K562 (cell line): ENCODE measurements around the gene MSS51. TPM values are rescaled to one million over a fixed set of nuclear protein-coding genes. Genes with fewer than 3 reads are reported as not detected.
A peak's percentile ranks its signal among the peaks of the same experiment; 100 is the strongest.

ENCODE experiments used
- BDP1 ChIP-seq: IDR thresholded peaks from 3 replicates; pipeline ENCODE4 v1.6.1; 2011; ENCODE audit not compliant: insufficient read length, insufficient read depth
- FOS ChIP-seq: IDR thresholded peaks from 3 replicates; pipeline ENCODE4 v1.6.1; 2011; ENCODE audit not compliant: insufficient read length; ENCODE audit errors: extremely low read depth
- HDAC3 ChIP-seq: fragments of 450-650 bp; IDR thresholded peaks from 2 replicates; pipeline ENCODE4 v1.6.1; 2018; ENCODE audit warnings: borderline replicate concordance, mild to moderate bottlenecking, moderate library complexity; ENCODE audit not compliant: partially characterized antibody
- NCOA6 ChIP-seq: fragments of 450-650 bp; IDR thresholded peaks from 2 replicates; pipeline ENCODE4 v1.6.1; 2017; ENCODE audit warnings: mild to moderate bottlenecking
- NR2C1 ChIP-seq, 2 experiments: fragments of 450-650 bp; IDR thresholded peaks; 2 replicates each; pipeline ENCODE4 v1.6.1; 2017; ENCODE audit warnings: mild to moderate bottlenecking in 2 of 2, antibody characterized with exemption in 1 of 2, inconsistent platforms in 1 of 2, missing compliant biosample characterization in 1 of 2, missing genetic modification characterization in 1 of 2
- RAD21 ChIP-seq, 2 experiments: fragments of 250-450 bp in 1 of 2; fragments of 450-650 bp in 1 of 2; sonication (Bioruptor Pico) in 1 of 2; formaldehyde crosslinking in 1 of 2; IDR thresholded peaks in 1 of 2; conservative IDR thresholded peaks in 1 of 2; 2 replicates each; pipeline versions ENCODE4 v1.4.0 to v1.8.0; 2020 to 2022; ENCODE audit warnings: mild to moderate bottlenecking in 2 of 2, moderate library complexity in 1 of 2
- polyA plus RNA-seq, 8 experiments: library from polyadenylated mRNA; depleted of rRNA in 4 of 8; stranded (reverse) in 5 of 8; unstranded in 3 of 8; fragments of >200 nt; fragmentation: Nextera tagmentation in 2 of 8; fragmentation: Illumina TruSeq in 1 of 8; extraction: Ambion mirVana in 2 of 8; extraction: Trizol in 1 of 8; gene quantifications; 2 replicates each; pipeline versions ENCODE4 v1.2.1 to v1.2.3, GENCODE V29; 2011 to 2014; ENCODE audit warnings: inconsistent platforms in 1 of 8, missing spikeins in 1 of 8
- total RNA-seq, 7 experiments: library from RNA; depleted of rRNA in 6 of 7; stranded (reverse); fragments of >200 nt in 6 of 7; fragmentation: Illumina TruSeq in 2 of 7; extraction: Trizol in 2 of 7; gene quantifications; 2 replicates each; pipeline versions ENCODE4 v1.2.1 to v1.2.3, GENCODE V29; 2011 to 2021; ENCODE audit warnings: low replicate concordance in 1 of 7
- TF ChIP-seq, protein P1 (sequence below): fragments of 450-650 bp; IDR thresholded peaks from 2 replicates; pipeline ENCODE4 v1.6.1; 2016; ENCODE audit warnings: antibody characterized with exemption
- TF ChIP-seq, protein P2 (sequence below): fragments of 450-650 bp; formaldehyde crosslinking; IDR thresholded peaks from 2 replicates; pipeline ENCODE4 v1.4.0; 2022; ENCODE audit warnings: missing genetic modification characterization
- TF ChIP-seq, protein P3 (sequence below): fragments of 450-650 bp; IDR thresholded peaks from 2 replicates; pipeline ENCODE4 v1.6.1; 2014; ENCODE audit warnings: low read depth, mild to moderate bottlenecking, moderate library complexity, borderline replicate concordance
- TF ChIP-seq, protein P4 (sequence below): fragments of 200-600 bp; sonication (generic); IDR thresholded peaks from one replicate; pipeline ENCODE4 v1.6.1; 2012; ENCODE audit warnings: mild to moderate bottlenecking, low read depth, low read length, inconsistent platforms

MSS51 gene
- total and polyA plus RNA-seq, 9 of the 15 experiments (the other 6 are each of a cell fraction or from before 2014, with no cell fraction given): 0.28 to 1.8 (median 1.2) TPM

GRCh38 chr10:73456187-73456890 lies 23.0 kb upstream of the MSS51 start (continued):
- TF ChIP-seq, protein P1, sequence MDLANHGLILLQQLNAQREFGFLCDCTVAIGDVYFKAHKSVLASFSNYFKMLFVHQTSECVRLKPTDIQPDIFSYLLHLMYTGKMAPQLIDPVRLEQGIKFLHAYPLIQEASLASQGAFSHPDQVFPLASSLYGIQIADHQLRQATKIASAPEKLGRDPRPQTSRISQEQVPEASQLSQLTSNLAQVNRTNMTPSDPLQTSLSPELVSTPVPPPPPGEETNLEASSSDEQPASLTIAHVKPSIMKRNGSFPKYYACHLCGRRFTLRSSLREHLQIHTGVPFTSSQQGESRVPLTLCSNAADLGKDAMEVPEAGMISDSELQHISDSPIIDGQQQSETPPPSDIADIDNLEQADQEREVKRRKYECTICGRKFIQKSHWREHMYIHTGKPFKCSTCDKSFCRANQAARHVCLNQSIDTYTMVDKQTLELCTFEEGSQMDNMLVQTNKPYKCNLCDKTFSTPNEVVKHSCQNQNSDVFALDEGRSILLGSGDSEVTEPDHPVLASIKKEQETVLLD: peak; percentile 83
- TF ChIP-seq FOS (peak; percentile 19), HDAC3 (peak; percentile 98), BDP1 (no peak), NR2C1 (IDR thresholded peaks at IDR 0.05) (peak; percentile 56; the same call in 1 of the 2 replicates), NR2C1 (tag; IDR thresholded peaks at IDR 0.05) (peak; percentile 81), NCOA6 (peak; percentile 49; the same call in 1 of the 2 replicates), RAD21 (CRISPR knock-in tag; conservative IDR thresholded peaks at IDR 0.05 in 1 of 2, IDR thresholded peaks at IDR 0.05 in 1 of 2) (0 out of 4 replicates have a peak, but pooled peaks of 1 of the 2 experiments have one; percentile 4)
- TF ChIP-seq, protein P2, sequence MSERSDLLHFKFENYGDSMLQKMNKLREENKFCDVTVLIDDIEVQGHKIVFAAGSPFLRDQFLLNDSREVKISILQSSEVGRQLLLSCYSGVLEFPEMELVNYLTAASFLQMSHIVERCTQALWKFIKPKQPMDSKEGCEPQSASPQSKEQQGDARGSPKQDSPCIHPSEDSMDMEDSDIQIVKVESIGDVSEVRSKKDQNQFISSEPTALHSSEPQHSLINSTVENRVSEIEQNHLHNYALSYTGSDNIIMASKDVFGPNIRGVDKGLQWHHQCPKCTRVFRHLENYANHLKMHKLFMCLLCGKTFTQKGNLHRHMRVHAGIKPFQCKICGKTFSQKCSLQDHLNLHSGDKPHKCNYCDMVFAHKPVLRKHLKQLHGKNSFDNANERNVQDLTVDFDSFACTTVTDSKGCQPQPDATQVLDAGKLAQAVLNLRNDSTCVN (CRISPR knock-in tag): 0 out of 2 replicates have a peak, but pooled peaks have one; percentile 40
- TF ChIP-seq, protein P3, sequence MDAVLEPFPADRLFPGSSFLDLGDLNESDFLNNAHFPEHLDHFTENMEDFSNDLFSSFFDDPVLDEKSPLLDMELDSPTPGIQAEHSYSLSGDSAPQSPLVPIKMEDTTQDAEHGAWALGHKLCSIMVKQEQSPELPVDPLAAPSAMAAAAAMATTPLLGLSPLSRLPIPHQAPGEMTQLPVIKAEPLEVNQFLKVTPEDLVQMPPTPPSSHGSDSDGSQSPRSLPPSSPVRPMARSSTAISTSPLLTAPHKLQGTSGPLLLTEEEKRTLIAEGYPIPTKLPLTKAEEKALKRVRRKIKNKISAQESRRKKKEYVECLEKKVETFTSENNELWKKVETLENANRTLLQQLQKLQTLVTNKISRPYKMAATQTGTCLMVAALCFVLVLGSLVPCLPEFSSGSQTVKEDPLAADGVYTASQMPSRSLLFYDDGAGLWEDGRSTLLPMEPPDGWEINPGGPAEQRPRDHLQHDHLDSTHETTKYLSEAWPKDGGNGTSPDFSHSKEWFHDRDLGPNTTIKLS: no peak
- TF ChIP-seq, protein P4, sequence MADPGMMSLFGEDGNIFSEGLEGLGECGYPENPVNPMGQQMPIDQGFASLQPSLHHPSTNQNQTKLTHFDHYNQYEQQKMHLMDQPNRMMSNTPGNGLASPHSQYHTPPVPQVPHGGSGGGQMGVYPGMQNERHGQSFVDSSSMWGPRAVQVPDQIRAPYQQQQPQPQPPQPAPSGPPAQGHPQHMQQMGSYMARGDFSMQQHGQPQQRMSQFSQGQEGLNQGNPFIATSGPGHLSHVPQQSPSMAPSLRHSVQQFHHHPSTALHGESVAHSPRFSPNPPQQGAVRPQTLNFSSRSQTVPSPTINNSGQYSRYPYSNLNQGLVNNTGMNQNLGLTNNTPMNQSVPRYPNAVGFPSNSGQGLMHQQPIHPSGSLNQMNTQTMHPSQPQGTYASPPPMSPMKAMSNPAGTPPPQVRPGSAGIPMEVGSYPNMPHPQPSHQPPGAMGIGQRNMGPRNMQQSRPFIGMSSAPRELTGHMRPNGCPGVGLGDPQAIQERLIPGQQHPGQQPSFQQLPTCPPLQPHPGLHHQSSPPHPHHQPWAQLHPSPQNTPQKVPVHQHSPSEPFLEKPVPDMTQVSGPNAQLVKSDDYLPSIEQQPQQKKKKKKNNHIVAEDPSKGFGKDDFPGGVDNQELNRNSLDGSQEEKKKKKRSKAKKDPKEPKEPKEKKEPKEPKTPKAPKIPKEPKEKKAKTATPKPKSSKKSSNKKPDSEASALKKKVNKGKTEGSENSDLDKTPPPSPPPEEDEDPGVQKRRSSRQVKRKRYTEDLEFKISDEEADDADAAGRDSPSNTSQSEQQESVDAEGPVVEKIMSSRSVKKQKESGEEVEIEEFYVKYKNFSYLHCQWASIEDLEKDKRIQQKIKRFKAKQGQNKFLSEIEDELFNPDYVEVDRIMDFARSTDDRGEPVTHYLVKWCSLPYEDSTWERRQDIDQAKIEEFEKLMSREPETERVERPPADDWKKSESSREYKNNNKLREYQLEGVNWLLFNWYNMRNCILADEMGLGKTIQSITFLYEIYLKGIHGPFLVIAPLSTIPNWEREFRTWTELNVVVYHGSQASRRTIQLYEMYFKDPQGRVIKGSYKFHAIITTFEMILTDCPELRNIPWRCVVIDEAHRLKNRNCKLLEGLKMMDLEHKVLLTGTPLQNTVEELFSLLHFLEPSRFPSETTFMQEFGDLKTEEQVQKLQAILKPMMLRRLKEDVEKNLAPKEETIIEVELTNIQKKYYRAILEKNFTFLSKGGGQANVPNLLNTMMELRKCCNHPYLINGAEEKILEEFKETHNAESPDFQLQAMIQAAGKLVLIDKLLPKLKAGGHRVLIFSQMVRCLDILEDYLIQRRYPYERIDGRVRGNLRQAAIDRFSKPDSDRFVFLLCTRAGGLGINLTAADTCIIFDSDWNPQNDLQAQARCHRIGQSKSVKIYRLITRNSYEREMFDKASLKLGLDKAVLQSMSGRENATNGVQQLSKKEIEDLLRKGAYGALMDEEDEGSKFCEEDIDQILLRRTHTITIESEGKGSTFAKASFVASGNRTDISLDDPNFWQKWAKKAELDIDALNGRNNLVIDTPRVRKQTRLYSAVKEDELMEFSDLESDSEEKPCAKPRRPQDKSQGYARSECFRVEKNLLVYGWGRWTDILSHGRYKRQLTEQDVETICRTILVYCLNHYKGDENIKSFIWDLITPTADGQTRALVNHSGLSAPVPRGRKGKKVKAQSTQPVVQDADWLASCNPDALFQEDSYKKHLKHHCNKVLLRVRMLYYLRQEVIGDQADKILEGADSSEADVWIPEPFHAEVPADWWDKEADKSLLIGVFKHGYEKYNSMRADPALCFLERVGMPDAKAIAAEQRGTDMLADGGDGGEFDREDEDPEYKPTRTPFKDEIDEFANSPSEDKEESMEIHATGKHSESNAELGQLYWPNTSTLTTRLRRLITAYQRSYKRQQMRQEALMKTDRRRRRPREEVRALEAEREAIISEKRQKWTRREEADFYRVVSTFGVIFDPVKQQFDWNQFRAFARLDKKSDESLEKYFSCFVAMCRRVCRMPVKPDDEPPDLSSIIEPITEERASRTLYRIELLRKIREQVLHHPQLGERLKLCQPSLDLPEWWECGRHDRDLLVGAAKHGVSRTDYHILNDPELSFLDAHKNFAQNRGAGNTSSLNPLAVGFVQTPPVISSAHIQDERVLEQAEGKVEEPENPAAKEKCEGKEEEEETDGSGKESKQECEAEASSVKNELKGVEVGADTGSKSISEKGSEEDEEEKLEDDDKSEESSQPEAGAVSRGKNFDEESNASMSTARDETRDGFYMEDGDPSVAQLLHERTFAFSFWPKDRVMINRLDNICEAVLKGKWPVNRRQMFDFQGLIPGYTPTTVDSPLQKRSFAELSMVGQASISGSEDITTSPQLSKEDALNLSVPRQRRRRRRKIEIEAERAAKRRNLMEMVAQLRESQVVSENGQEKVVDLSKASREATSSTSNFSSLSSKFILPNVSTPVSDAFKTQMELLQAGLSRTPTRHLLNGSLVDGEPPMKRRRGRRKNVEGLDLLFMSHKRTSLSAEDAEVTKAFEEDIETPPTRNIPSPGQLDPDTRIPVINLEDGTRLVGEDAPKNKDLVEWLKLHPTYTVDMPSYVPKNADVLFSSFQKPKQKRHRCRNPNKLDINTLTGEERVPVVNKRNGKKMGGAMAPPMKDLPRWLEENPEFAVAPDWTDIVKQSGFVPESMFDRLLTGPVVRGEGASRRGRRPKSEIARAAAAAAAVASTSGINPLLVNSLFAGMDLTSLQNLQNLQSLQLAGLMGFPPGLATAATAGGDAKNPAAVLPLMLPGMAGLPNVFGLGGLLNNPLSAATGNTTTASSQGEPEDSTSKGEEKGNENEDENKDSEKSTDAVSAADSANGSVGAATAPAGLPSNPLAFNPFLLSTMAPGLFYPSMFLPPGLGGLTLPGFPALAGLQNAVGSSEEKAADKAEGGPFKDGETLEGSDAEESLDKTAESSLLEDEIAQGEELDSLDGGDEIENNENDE: no peak
